HUES64 (cell line): ENCODE results near the gene ZC3HAV1L.

Source experiments
- H3K27ac ChIP-seq: 2 replicates; pipeline ENCODE4 v1.7.0; 2013; ENCODE audit warnings: low read depth, low read length, inconsistent platforms
- H3K27me3 ChIP-seq: 2 replicates; pipeline ENCODE4 v1.6.1; 2013; ENCODE audit warnings: mild to moderate bottlenecking, low read length; ENCODE audit not compliant: insufficient read depth
- H3K36me3 ChIP-seq: 2 replicates; pipeline ENCODE4 v1.6.1; 2013; ENCODE audit warnings: mild to moderate bottlenecking, low read length; ENCODE audit not compliant: insufficient read depth
- H3K4me1 ChIP-seq: 2 replicates; pipeline ENCODE4 v1.6.1; 2013; ENCODE audit warnings: mild to moderate bottlenecking, low read length, moderate library complexity; ENCODE audit not compliant: insufficient read depth
- H3K4me3 ChIP-seq: 2 replicates; pipeline ENCODE4 v1.5.1; 2013; ENCODE audit warnings: mild to moderate bottlenecking, low read length, moderate library complexity
- H3K9ac ChIP-seq: 2 replicates; pipeline ENCODE4 v1.6.1; 2013; ENCODE audit warnings: mild to moderate bottlenecking, low read depth, low read length
- H3K9me3 ChIP-seq: 2 replicates; pipeline ENCODE4 v1.6.1; 2013; ENCODE audit warnings: low read depth, low read length; ENCODE audit not compliant: insufficient read depth
- WGBS: fragments of 150-250, 120-280 bp; methylation state at CpG from one replicate; pipeline ENCODE4 v1.1.7; 2013; ENCODE audit warnings: missing lambda C conversion rate; 5-methylcytosine and 5-hydroxymethylcytosine counted together

ZC3HAV1L gene

GRCh38 chr7:139016931-139017511 lies 18.8 kb downstream of the ZC3HAV1L start:
- H3K36me3 ChIP-seq: peaks cover 9% of the 10 kb centered on the region; the same call in 1 of the 2 replicates
- H3K27ac ChIP-seq: no peak overlapping the region
- H3K4me1 ChIP-seq: no peaks in the 10 kb centered on the region
- 73% methylated on average over 7 of the region's 7 CpGs for WGBS
- no peak overlapping the region for H3K4me3 ChIP-seq
- no peaks in the 10 kb centered on the region for H3K9me3 ChIP-seq
- H3K9ac ChIP-seq: no peak overlapping the region
- H3K27me3 ChIP-seq: no peaks in the 10 kb centered on the region

- Histone ChIP-seq H3K36me3 (no peaks in the 10 kb centered on the region), H3K9ac (no peak overlapping the region), H3K27me3 (no peaks in the 10 kb centered on the region), H3K9me3 (0 out of 2 replicates have a peak, but pooled peaks cover 3% of the 10 kb centered on the region), H3K4me3 (no peak overlapping the region), H3K4me1 (no peaks in the 10 kb centered on the region), H3K27ac (no peak overlapping the region; the same call in 1 of the 2 replicates)
- 87% methylated on average over 3 of the region's 3 CpGs for WGBS
Observed at GRCh38 chr7:139011373-139011772, 24.5 kb downstream of the ZC3HAV1L start.

GRCh38 chr7:139004321-139005090 lies 31.3 kb downstream of the ZC3HAV1L start:
- no peaks in the 10 kb centered on the region for H3K27me3 ChIP-seq
- no peaks in the 10 kb centered on the region for H3K4me1 ChIP-seq
- H3K36me3 ChIP-seq: no peaks in the 10 kb centered on the region
- H3K4me3 ChIP-seq: no peak overlapping the region
- no peak overlapping the region for H3K27ac ChIP-seq
- no peak overlapping the region for H3K9ac ChIP-seq
- H3K9me3 ChIP-seq: peaks cover 21% of the 10 kb centered on the region

GRCh38 chr7:138999414-138999813 lies 36.4 kb downstream of the ZC3HAV1L start:
- Histone ChIP-seq H3K4me3 (no peak overlapping the region), H3K27me3 (no peaks in the 10 kb centered on the region), H3K4me1 (no peaks in the 10 kb centered on the region), H3K9me3 (peaks cover 12% of the 10 kb centered on the region), H3K9ac (no peak overlapping the region), H3K36me3 (no peaks in the 10 kb centered on the region), H3K27ac (no peak overlapping the region)
- WGBS: 97% methylated on average over 3 of the region's 3 CpGs

- 88% methylated on average over 8 of the region's 8 CpGs for WGBS
- Histone ChIP-seq H3K36me3 (no peaks in the 10 kb centered on the region), H3K27ac (no peak overlapping the region), H3K27me3 (no peaks in the 10 kb centered on the region), H3K9me3 (peaks cover 9% of the 10 kb centered on the region), H3K4me1 (no peaks in the 10 kb centered on the region), H3K4me3 (no peak overlapping the region), H3K9ac (no peak overlapping the region)
Observed at GRCh38 chr7:138992052-138992531, 43.8 kb downstream of the ZC3HAV1L start.

- peaks cover 10% of the 10 kb centered on the region for H3K27me3 ChIP-seq
- no peaks in the 10 kb centered on the region for H3K4me1 ChIP-seq
- H3K9ac ChIP-seq: no peak overlapping the region
- no peak overlapping the region for H3K4me3 ChIP-seq
- H3K27ac ChIP-seq: no peak overlapping the region
- H3K36me3 ChIP-seq: no peaks in the 10 kb centered on the region
- H3K9me3 ChIP-seq: peaks cover 9% of the 10 kb centered on the region
- 100% methylated on average over 1 of the region's 1 CpG for WGBS
Observed at GRCh38 chr7:138987686-138988085, 48.2 kb downstream of the ZC3HAV1L start.

GRCh38 chr7:138982204-138982623 lies 53.6 kb downstream of the ZC3HAV1L start:
- WGBS: 31% methylated on average over 14 of the region's 14 CpGs
- H3K9me3 ChIP-seq: no peaks in the 10 kb centered on the region
- H3K36me3 ChIP-seq: no peaks in the 10 kb centered on the region
- peaks cover 35% of the 10 kb centered on the region for H3K27me3 ChIP-seq
- H3K4me3 ChIP-seq: peak overlapping the region; percentile 94
- no peak overlapping the region for H3K27ac ChIP-seq
- peak overlapping the region; percentile 84 for H3K9ac ChIP-seq
- peaks cover 13% of the 10 kb centered on the region for H3K4me1 ChIP-seq

- H3K27ac ChIP-seq: peak within 1 kb of the TSS; percentile 43; the same call in 1 of the 2 replicates
- peak within 1 kb of the TSS; percentile 94 for H3K4me3 ChIP-seq
- H3K9ac ChIP-seq: peak within 1 kb of the TSS; percentile 87
- WGBS: under 1% methylated on average over 105 of the region's 105 CpGs
- H3K27me3 ChIP-seq: peaks cover 35% of the 10 kb centered on the region
- H3K4me1 ChIP-seq: peaks cover 18% of the 10 kb centered on the region
- H3K36me3 ChIP-seq: no peaks in the 10 kb centered on the region
- H3K9me3 ChIP-seq: no peaks in the 10 kb centered on the region
Observed at GRCh38 chr7:138981332-138982203, 54.3 kb downstream of the ZC3HAV1L start, which contains the start of gene KIAA1549. KIAA1549 (minus strand) TSS chr7:138981389; CDS start chr7:138981269, 120 bp downstream.

GRCh38 chr7:138980563-138981291 lies 55.1 kb downstream of the ZC3HAV1L start:
- under 1% methylated on average over 68 of the region's 68 CpGs for WGBS
- no peaks in the 10 kb centered on the region for H3K9me3 ChIP-seq
- peaks cover 35% of the 10 kb centered on the region for H3K27me3 ChIP-seq
- peaks cover 25% of the 10 kb centered on the region for H3K4me1 ChIP-seq
- no peaks in the 10 kb centered on the region for H3K36me3 ChIP-seq
- peak overlapping the region; percentile 37; the same call in 1 of the 2 replicates for H3K27ac ChIP-seq
- peak overlapping the region; percentile 94 for H3K4me3 ChIP-seq
- H3K9ac ChIP-seq: peak overlapping the region; percentile 87

GRCh38 chr7:138979988-138980562 lies 55.8 kb downstream of the ZC3HAV1L start:
- peak overlapping the region; percentile 87 for H3K9ac ChIP-seq
- no peaks in the 10 kb centered on the region for H3K36me3 ChIP-seq
- H3K4me3 ChIP-seq: peak overlapping the region; percentile 94

More at GRCh38 chr7:138979988-138980562, 55.8 kb downstream of the ZC3HAV1L start:
- Histone ChIP-seq H3K27me3 (peaks cover 35% of the 10 kb centered on the region), H3K9me3 (no peaks in the 10 kb centered on the region), H3K4me1 (peaks cover 32% of the 10 kb centered on the region), H3K27ac (no peak overlapping the region)
- 41% methylated on average over 9 of the region's 9 CpGs for WGBS
